Stimulated activated CD8-positive, alpha-beta memory T cell treated with anti-CD3 and anti-CD28 coated beads, Interleukin-15, amount 100 ng/mL, for 4 hours (primary cell): ENCODE data around the gene RBM7.
A peak's percentile ranks its signal among the peaks of the same experiment; 100 is the strongest.

Experiments
- DNase-seq, 2 donors: peaks; one replicate each; pipeline ENCODE4 v3.0.0-alpha.2; 2020; ENCODE audit warnings: low read depth in 2 of 2

RBM7 gene

DNA sequence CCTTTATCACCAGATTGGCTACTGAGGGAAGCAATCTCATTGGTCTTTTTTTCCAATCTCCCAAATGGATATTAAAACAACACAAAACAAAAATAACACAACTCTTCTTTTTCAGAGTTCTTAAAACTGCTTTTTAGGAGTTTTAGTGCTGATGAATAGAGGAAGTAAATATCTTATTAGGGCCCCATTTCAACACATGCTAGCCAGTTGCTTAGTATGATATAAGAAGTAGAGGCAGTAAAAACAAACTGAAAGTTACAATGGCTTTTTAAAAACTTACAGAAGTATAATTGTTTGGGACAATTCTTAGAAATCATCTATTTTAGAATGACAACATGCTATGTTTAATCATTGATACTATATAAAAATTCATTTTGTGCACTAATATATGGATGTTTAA lies 3.5 kb upstream of the RBM7 start:
- DNase-seq, result no peak

DNA sequence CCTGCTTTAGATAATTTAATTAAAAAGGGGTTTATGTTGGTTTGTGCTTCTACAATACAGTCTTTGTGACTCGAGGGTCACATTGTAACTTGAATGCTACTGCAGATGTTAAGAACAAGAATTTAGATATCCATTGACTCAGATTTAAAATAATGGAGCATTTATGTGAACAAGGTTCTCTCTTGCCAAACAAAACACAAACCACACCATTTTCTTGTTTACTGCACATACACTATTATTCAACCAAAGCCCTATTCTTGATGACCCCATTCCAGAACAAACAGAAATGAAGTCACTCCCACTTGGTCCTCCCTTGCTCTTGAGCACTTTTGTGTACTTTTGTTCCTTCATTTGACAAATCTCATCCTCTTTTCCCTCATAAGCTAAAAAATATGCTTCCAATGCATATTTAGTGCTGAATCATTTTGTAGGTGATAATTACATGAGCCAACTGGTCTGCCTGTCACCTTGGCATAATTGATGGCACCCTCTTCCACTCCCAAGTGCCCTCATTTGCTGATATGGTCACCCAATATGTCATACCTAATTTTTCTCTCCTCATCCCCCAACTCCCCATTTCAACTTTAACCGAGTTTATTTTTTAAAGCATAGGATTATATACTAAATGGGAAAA lies 3.0 kb upstream of the RBM7 start:
- no peak for DNase-seq

DNA sequence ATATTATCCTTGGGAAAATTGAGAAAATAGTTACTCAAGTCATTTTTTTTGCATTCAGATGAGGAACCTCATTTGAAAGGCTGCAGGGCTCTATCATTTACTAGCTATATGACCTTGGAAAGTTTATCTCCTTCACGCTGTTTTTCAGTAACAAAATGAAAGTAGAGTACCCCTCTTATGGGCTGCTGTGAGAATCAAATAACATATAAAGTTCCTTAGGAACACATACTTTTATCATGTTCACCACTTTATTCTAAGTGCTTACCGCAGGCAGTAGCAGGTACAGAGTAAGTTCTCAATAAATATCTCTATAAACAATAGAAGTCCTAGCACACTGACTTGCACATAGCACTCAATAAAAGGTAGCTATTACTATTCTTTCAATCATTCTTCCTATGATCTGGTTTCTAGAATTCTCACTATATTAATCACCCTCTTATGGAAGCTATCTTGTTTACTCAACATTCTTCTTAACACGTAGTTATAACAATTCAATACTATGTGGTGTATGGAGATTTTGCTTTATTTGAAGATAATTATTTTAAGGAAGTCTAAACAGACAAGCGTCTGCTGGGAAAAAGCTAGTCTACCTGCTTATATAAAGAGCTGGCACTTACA lies 2.1 kb upstream of the RBM7 start:
- no peak for DNase-seq

DNA sequence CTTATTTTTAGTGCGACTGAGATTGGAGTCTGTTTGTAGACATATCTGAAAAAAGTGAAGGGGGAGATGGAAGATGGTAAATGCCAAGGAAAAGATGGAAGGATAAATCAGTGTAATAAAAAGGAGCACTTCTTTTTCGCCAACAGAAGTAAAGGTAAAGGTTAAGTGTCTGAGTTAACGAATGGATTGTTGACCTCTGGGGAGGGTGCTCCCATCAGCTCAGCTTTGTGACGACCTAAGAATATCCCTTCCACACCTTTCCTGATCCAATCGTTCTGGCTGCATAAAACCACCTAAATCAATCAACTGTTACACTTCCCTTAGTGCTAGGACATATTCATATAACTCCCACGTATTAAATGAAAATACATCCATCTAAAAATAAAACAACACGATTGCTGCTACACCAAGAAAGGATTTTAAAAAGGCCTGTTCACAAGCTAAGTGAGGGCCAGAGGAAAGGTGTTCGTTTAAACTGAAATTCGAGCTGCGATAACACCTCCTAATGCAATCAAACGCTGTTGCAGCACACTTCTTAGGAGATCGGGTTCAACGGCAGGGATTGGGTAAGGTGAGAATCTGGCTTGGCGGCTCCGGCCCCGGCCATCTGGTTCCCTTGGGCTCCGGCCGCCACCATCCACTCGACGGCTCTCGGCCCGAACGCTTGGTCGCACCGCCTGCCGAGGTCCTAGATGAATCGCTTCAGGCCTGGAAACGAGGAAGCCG lies 813 bp upstream of the RBM7 start:
- no peak for DNase-seq

DNA sequence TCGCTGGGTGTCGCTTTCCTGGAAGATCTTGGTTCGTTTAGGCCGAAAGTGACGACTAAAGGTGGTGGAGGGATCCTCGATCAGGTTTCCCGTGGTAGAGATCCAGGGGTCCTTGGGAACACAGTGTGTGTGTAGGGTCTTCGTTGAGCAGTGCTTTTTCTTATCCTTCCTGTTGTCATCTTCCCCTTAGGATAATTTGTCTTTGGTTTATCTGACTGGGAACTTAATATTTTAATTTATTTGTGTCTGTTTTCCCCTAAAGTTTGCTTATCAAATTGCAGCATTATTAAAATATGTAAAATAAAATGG lies 403 bp downstream of the RBM7 start:
- no peak for DNase-seq

DNA sequence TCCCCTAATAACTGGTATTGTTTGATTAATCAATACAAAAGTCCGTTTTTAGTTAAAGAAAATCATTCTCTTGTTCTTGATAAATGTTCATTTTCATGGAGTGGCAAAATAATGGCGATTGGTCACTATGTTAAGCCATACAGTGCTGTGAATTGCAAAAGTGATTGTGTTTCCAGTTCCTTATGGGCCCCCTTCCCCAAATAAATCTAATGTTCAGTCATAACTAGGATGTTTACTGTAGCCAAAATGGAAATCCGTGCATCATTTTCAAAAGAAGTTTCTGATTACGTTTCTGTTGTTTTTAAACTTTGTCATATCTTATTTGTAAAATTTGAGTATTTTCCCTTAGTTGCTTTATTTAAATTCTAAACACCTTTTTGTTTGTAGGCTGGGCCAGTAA lies 845 bp downstream of the RBM7 start:
- no peak for DNase-seq

DNA sequence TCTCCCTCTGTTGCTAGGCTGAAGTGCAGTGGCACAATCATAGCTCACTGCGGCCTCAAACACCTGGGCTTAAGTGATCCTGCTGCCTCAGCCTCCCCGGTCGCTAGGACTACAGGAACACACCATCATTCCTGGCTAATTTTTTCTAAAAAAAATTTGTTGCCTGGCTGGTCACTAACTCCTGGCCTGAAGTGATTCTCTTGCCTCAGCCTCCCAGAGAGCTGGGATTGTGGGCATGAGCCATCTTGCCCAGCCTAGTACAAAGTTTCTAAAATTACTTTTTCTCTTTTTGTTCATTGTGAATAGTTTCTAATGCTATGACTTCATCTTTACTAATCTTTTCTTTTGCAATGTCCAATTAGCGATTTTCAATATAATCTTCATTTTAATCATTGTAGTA lies 12.5 kb downstream of the RBM7 start:
- no peak for DNase-seq

DNA sequence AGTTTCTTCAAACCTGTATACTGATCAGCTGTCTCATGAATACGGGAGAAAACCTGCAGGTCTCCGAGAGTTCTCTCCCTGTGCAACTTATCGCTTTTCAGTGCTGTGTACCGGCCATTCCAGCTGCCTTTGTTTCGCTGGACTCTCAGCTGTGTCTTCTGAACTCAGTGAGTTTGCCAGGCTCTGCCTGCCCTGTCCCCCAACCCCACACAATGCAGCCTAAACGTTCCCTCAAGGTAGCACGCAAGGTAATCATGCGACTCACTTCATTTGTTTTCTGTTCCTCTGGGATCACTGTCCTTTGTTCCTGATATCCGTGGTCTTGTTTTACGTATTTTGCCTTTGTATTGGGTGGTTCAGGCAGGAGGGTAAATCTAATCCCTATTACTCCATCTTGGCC lies 13.5 kb downstream of the RBM7 start:
- DNase-seq, result no peak

DNA sequence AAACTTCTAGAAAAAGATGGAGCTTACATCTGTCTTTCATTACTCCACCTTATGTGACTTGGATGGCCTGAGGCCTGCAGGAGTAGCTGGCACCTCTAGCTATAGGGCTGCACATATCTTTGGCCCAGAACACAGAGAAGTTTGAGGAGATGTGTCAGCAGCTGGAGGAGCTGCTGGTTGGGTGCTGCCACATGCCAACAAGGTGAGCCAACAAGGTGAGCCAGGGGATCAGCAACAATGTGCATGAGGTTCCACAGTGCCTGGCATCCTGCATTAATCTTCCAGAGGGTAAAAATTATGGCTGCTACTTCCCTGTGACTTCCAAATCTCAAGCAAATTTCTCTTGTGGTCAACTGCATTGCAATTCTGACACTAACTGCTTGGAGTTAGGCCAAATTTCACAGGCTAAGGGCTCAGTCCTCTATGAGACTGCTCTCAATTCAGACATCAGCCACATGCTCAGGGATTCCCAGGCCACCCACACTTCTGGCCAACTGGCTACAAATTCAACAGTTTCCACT lies 16.0 kb downstream of the RBM7 start:
- DNase-seq, result no peak

DNA sequence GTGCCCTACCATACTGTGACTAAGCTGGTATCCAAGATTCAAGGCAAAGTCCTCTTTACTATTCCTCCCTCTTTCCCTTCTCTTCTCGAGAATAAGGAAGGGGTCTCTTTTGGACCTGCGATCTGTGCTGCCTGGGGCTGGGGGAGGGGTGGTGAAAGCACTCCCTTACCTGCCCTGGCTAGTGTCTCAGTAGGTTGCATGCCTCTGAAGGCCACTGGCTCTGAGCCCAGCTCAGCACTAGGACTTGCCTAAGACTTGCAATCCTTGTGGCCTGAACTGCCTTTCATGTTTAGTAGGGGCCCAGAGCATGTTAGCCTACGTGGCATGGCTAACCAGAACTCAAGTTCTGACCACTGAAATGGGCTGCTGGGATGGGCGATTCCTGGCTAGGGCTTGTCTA lies 25.8 kb downstream of the RBM7 start:
- DNase-seq, result no peak

DNA sequence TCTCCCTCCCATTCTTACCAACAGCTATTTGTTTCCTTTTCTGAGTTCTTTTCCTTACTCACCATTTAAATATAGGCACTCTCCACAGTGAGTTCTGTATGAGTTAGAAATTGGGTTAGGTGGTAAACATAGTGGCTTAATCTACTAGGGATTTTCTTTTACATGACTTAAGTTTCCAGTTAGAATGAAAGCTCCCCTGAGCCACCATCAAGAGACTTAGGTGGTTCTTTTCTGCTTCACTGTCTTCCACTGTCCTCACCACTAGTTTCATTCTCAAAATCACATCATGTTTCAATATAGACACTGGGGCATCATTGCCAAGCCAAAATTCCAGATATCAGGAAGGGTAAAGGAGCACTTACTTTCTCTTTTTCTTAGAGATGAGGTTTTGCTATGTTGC lies 29.8 kb downstream of the RBM7 start:
- DNase-seq, result no peak

DNA sequence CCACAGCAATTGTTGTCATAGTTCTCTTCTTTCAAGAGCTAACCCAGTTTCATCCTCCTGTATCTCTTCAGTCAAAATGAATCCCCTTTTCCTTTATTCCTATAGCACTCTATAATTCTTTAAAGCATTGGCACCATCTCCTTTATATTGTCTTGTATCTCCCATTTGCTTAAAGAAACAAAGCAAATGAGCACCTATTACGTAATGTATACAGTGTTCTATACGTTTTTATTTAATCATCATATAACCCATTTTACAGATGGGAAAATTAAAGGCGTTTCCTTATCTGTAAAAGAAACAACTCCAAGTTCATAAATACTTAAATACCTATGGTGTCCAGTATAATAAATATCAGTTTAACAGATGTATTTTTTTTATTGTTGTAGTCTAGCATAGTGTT lies 32.4 kb downstream of the RBM7 start:
- DNase-seq, result no peak

DNA sequence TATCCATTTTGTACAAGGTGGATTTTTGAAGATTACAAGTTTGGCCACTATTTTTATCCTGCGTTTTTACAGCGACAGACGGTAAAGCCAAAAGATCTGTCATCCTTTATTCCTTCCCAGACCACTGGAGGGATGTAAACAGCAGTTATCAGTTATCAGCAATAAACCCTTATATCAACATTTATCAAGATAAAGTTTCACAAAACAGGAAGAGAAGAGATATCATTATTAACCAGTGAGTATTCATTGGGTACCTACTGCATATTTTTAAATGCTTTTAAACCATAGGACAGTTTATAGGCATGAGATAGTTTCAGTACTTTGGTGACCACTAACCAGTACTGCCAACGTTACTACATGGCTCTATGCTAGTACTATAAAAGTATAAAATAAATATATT lies 32.9 kb downstream of the RBM7 start:
- DNase-seq, result no peak

DNA sequence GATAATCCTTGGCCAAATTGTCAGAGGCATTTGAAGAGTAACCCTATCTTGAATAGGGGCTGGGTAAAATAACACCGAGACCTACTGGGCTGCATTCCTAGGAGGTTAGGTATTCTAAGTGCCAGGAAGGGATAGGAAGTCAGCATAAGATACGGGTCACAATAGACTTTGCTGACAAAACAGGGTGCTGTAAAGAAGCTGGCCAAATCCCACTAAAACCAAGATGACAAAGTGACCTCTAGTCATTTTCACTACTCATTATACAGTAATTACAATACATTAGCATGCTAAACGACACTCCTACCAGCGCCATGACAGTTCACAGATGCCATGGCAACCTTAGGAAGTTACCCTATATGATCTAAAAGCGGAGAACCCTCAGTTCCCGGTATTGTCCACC lies 37.8 kb downstream of the RBM7 start:
- DNase-seq, result no peak

DNA sequence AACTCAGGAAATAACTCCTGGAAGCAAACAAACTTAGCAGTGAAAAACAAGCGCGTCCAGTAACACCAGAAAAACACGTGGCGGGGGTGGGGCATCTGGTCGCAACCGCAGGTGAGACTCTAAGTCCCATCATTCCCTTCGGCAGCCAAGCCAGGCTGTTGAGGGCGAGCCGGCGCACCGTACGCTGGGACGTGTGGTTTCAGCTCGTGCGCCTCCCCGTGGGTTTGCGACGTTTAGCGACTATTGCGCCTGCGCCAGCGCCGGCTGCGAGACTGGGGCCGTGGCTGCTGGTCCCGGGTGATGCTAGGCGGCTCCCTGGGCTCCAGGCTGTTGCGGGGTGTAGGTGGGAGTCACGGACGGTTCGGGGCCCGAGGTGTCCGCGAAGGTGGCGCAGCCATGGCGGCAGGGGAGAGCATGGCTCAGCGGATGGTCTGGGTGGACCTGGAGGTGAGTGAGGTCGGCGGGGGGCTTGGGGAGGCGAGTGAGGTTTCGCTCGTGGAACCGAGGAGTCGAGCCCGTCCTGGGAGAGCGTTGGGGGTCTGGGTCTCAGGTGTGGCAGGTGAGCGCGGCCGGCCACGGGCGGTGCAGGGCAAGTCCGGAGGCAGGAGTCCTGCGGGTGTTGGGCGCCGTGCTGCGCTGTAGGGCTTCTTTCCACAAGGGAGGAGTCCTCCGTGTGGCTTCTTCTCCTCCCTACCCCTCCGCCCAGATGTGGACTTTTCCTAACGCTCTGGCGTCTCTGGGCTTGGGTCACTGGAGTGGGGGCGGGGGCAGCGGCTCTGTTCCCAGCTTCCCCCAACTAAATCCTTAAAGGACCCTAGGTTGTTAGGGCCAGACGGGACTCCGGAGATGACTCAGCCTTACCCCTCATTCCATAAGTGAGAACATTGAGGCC lies 39.0 kb downstream of the RBM7 start, which contains the start of gene REXO2:
REXO2 (plus strand) TSS at position 239 of the 892 bp plus-strand sequence; CDS start at position 301, 62 bp downstream.
- DNase-seq, result peak; percentile 88 to 93

DNA sequence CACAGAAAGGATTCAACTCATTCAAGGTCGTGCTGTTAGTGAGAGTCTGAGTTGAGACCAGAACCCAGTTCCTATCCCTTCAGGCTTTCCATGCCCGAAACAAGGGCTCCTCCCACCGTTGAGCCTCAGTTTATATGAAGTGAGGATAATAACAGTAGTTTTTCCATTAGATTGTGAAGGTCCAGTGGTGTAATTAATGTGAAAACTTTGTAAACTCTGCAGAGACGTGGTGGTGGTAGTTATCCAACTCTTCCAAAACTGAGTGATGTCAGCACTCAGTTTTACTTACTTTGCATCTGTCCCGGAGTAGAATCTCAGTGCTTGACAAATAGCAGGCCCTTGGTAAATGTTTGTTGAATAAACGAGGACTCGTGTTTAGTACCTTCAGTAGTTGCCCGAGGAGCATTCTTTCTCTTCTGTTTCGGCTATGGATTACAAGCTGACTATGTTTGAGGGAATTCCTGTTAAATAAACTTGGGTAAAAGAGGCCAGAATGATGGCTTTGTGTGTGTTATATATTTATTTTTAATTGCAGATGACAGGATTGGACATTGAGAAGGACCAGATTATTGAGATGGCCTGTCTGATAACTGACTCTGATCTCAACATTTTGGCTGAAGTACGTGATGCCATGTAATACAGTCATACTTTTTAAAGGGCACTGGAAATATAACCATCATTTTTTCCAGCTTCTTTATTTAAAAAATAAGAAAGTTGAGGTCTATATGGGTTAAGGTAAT lies 39.8 kb downstream of the RBM7 start:
- DNase-seq, result no peak

DNA sequence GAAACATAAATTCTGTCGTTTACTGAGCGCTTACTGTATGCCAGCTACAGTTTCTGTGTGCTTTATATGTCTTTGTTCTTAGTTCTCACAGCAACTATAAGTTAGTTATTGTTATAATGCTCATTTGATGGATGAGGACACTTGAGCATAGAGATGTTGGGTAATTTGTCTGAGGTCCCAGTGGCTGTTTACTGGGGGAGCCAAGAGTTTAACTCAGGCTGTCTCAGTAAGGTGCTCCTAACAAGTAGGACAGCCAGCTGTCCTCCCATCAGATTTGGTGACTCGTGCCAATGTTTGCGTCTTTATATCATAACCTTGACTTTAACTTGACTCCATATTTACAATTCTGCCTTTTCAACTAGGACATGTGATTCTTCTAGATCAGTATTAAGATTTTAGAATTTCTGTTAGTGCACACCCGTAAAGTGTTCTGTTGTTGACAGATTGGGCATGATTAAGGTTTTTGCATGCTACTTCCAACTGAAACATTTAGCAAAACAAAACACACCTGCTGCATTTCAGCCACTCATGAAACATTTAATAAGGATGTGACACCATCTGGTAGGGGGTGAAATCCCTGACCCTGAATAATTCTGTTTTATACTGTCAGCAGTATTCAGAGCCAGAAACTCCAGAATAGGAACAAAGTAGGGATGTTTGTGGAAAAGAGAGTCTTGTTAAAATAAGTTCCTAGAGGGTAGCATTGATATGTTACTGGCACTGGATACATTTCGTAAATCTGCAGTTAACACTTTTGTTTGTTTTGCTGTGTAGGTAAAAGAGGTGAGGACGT lies 40.7 kb downstream of the RBM7 start:
- no peak for DNase-seq

DNA sequence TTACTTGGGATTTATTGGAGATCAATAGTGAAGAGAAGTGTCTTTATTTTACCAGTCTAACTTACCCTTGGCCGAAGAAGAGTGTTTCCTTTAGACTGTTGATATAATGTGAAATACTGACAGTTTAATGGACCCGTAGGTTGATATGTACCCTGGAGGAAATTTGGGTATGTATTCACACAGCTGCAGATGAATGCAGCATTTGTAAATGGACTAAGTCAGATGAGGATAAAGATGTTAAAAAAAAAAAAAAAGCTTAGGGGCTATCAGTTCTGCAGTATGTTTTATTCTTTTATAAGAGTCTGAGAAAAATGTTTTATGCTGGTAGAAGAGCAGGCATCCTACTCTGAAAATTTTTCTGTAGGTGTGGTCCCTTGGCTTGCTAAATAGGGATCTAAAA lies 41.5 kb downstream of the RBM7 start:
- DNase-seq, result no peak

DNA sequence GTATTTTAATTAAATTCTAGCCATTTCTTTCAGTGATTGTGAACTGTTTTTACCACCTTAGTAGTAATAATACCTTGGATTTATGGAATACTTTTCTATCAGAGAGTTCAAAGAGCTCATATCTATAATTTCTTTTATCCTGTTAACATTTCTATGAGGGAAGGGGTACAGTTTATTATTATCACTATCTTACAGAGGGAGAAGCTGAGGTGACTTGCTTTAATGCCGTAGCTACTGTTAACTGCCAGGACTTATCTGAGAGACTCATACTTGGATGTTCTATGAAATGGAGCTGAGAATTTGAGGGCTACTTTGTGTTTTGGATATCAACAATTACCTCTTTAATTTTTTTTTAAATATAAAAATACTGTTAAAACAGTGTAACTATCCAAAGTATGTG lies 42.1 kb downstream of the RBM7 start:
- no peak for DNase-seq

DNA sequence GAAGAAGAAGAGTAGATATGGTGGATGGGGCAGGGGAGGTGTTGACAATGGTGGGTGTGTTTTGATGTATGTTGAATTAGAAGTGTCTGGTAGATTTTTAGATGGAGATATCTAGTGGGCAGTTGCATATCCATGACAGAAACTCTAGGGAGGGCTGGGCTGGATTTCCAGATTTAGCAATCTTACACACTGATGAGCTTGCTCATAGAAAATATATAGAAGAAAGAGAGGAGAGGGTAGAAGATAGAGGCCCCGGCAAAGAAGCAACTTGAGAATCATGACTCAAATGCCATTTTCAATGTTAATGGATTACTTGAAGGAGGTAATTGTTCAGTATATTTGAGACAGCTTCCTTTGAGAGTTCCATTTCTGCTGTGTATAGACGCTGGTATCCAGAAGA lies 47.0 kb downstream of the RBM7 start:
- no peak for DNase-seq

DNA sequence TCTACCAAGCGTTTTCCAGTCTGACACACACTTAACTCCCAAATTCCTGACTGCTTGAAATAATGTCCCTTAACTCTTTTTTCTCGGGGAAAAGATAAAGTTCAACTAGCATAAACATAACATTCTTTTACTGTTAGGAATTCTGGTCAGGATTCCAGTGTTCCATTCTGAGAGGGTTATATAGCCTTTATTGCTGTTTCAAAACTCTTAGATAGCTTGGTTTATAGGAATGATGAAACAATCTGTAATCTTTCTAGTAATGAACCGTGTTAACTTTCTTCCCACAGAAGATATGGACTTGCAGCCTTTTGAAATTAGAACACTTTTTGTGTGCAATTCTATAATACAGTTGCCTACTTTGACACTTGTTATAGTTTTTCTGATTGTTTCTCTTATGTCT lies 47.4 kb downstream of the RBM7 start:
- DNase-seq, result no peak
